ENCODE results near the gene B3GALT4.
A peak's percentile ranks its signal among the peaks of the same experiment; 100 is the strongest.

Gene B3GALT4

GRCh38 chr6:33313105-33313708, 36.3 kb downstream of the B3GALT4 start (continued):
- TF ChIP-seq, protein P1, sequence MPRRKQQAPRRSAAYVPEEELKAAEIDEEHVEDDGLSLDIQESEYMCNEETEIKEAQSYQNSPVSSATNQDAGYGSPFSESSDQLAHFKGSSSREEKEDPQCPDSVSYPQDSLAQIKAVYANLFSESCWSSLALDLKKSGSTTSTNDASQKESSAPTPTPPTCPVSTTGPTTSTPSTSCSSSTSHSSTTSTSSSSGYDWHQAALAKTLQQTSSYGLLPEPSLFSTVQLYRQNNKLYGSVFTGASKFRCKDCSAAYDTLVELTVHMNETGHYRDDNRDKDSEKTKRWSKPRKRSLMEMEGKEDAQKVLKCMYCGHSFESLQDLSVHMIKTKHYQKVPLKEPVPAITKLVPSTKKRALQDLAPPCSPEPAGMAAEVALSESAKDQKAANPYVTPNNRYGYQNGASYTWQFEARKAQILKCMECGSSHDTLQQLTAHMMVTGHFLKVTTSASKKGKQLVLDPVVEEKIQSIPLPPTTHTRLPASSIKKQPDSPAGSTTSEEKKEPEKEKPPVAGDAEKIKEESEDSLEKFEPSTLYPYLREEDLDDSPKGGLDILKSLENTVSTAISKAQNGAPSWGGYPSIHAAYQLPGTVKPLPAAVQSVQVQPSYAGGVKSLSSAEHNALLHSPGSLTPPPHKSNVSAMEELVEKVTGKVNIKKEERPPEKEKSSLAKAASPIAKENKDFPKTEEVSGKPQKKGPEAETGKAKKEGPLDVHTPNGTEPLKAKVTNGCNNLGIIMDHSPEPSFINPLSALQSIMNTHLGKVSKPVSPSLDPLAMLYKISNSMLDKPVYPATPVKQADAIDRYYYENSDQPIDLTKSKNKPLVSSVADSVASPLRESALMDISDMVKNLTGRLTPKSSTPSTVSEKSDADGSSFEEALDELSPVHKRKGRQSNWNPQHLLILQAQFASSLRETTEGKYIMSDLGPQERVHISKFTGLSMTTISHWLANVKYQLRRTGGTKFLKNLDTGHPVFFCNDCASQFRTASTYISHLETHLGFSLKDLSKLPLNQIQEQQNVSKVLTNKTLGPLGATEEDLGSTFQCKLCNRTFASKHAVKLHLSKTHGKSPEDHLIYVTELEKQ (tag by site-specific recombination; IDR thresholded peaks at IDR 0.05; ENCODE audit: borderline replicate concordance): 0 out of 2 replicates have a peak, but pooled peaks have one; percentile 9
- TF ChIP-seq ZFHX2 (tag by site-specific recombination; conservative IDR thresholded peaks at IDR 0.05): peak; percentile 76
- peak; percentile 37; the same call in 1 of the 2 replicates for TF ChIP-seq ZBTB8A (tag by site-specific recombination; IDR thresholded peaks at IDR 0.05)

- POLR2A ChIA-PET: interaction anchor here (0.9 to 5.0 kb wide), 12 partner anchors 10 to 342 kb away, joined by 3 to 50 read pairs (median 8); partner anchors contain the start of genes B3GALT4, RGL2, RPS18 and VPS52
- Histone ChIP-seq H3K4me1 (ENCODE audit: control insufficient read depth, insufficient read depth, low read length) (peaks cover 8% of the 10 kb centered on the region), H3K36me3 (ENCODE audit: control insufficient read depth in 2 of 2, insufficient read depth in 1 of 2, low read length in 2 of 2) (peaks cover 3 to 15% of the 10 kb centered on the region in 2 experiments; a peak in 2 of 3 replicates), H3K4me3 (ENCODE audit: low read depth, low read length) (peak within 1 kb of the TSS; percentile 61), H3K27ac (ENCODE audit: extremely low read depth, low read depth, low read length) (peak within 1 kb of the TSS; percentile 79), H3K9me3 (ENCODE audit: control insufficient read depth, insufficient read depth, low read depth, low read length) (no peaks in the 10 kb centered on the region)
- CTCF ChIA-PET: interaction anchor here (0.6 to 7.0 kb wide), 6 partner anchors 15 to 77 kb away, joined by 3 to 53 read pairs (median 11); partner anchors contain the start of genes B3GALT4 and RGL2
- TF ChIP-seq ZNF664 (tag by site-specific recombination; IDR thresholded peaks at IDR 0.05) (no peak), RBAK (tag by site-specific recombination; IDR thresholded peaks at IDR 0.05) (no peak), ZNF280C (tag by site-specific recombination; IDR thresholded peaks at IDR 0.05) (no peak), PRDM4 (tag by site-specific recombination; IDR thresholded peaks at IDR 0.05) (no peak), ZNF626 (tag by site-specific recombination; IDR thresholded peaks at IDR 0.05) (no peak), ZFHX2 (tag by site-specific recombination; conservative IDR thresholded peaks at IDR 0.05) (no peak), PBX3 (CRISPR knock-in tag; IDR thresholded peaks at IDR 0.05) (no peak), ZNF660 (tag by site-specific recombination; IDR thresholded peaks at IDR 0.05) (no peak)
- TF ChIP-seq, protein P2, sequence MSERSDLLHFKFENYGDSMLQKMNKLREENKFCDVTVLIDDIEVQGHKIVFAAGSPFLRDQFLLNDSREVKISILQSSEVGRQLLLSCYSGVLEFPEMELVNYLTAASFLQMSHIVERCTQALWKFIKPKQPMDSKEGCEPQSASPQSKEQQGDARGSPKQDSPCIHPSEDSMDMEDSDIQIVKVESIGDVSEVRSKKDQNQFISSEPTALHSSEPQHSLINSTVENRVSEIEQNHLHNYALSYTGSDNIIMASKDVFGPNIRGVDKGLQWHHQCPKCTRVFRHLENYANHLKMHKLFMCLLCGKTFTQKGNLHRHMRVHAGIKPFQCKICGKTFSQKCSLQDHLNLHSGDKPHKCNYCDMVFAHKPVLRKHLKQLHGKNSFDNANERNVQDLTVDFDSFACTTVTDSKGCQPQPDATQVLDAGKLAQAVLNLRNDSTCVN (tag by site-specific recombination; optimal IDR thresholded peaks at IDR 0.05): peak; percentile 47
- TF ChIP-seq, protein P3, sequence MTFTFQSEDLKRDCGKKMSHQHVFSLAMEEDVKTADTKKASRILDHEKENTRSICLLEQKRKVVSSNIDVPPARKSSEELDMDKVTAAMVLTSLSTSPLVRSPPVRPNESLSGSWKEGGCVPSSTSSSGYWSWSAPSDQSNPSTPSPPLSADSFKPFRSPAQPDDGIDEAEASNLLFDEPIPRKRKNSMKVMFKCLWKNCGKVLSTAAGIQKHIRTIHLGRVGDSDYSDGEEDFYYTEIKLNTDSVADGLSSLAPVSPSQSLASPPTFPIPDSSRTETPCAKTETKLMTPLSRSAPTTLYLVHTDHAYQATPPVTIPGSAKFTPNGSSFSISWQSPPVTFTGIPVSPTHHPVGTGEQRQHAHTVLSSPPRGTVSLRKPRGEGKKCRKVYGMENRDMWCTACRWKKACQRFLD (tag by site-specific recombination; IDR thresholded peaks at IDR 0.05): no peak
- TF ChIP-seq, protein P4, sequence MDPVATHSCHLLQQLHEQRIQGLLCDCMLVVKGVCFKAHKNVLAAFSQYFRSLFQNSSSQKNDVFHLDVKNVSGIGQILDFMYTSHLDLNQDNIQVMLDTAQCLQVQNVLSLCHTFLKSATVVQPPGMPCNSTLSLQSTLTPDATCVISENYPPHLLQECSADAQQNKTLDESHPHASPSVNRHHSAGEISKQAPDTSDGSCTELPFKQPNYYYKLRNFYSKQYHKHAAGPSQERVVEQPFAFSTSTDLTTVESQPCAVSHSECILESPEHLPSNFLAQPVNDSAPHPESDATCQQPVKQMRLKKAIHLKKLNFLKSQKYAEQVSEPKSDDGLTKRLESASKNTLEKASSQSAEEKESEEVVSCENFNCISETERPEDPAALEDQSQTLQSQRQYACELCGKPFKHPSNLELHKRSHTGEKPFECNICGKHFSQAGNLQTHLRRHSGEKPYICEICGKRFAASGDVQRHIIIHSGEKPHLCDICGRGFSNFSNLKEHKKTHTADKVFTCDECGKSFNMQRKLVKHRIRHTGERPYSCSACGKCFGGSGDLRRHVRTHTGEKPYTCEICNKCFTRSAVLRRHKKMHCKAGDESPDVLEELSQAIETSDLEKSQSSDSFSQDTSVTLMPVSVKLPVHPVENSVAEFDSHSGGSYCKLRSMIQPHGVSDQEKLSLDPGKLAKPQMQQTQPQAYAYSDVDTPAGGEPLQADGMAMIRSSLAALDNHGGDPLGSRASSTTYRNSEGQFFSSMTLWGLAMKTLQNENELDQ (tag by site-specific recombination; IDR thresholded peaks at IDR 0.05; ENCODE audit: low read depth): no peak
- TF ChIP-seq, protein P1 (tag by site-specific recombination; IDR thresholded peaks at IDR 0.05; ENCODE audit: borderline replicate concordance): no peak
Observed at GRCh38 chr6:33313709-33314514, 37.0 kb downstream of the B3GALT4 start, which contains the start of gene TAPBP. TAPBP (minus strand) TSS chr6:33314078; CDS start chr6:33314041, 37 bp downstream.
